Measurements from ENCODE around the gene TOX2.

Gene TOX2

DNA sequence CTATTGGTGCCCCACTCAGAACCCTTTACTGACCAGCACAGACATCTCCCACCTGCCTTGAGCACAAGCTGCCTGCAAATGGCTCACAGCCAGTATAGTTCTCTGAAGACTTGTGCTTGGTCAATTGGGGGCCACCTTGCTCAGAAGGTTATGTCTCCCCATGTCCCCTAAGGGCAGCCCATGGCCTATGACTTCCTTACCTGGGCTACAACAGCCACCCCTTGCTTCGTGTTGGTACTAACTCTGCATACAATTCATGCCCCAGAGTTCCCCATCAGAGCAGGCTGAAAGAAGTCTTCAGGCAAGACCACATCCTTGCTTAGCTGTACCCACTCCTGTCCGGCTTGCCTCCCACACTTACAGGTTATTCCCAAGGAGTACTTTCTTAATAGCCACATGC lies 57.4 kb downstream of the TOX2 start:
- in situ Hi-C loops (cut with HindIII; ENCODE audit: low pct_ligation_motif_present, low sequenced_read_pairs), result no loop called here
- Histone ChIP-seq H3K27me3 (replicated peaks) (no peaks in the 10 kb centered on the region), H3K36me3 (replicated peaks) (no peaks in the 10 kb centered on the region), H3K4me3 (ENCODE audit: low read depth, low read length) (no peak overlapping the region), H3K27ac (no peak overlapping the region)
- no peak for DNase-seq
- TF ChIP-seq CTCF (IDR thresholded peaks at IDR 0.05; ENCODE audit: low read depth, low read length, missing control alignments), result no peak

DNA sequence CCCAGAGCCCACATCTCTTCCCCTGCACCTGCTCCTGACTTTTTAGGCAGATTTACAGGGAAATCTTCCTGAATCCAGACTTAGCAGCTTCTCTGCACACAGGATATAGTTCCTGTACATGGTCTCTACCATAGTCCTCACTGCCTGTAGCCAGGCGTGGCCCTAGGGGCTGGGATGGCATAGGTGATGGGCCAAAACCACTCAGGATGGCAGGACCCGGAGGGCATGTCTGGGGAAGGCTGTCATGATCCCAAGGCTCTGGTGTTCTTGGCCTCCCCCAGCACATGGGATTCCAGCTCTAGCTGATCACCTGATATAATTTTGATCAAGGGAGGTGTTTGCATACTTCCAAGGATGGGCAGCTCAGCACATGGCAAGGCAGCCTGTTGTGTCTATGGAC lies 58.0 kb downstream of the TOX2 start:
- no peak overlapping the region for H3K27ac ChIP-seq
- no peak for TF ChIP-seq CTCF (IDR thresholded peaks at IDR 0.05; ENCODE audit: low read depth, low read length, missing control alignments)
- no peaks in the 10 kb centered on the region for H3K27me3 ChIP-seq (replicated peaks)
- no peak overlapping the region for H3K4me3 ChIP-seq (ENCODE audit: low read depth, low read length)
- DNase-seq, result no peak
- in situ Hi-C loops (cut with HindIII; ENCODE audit: low pct_ligation_motif_present, low sequenced_read_pairs), result no loop called here
- no peaks in the 10 kb centered on the region for H3K36me3 ChIP-seq (replicated peaks)

- Histone ChIP-seq H3K27ac (no peak overlapping the region), H3K36me3 (replicated peaks) (no peaks in the 10 kb centered on the region), H3K27me3 (replicated peaks) (no peaks in the 10 kb centered on the region), H3K4me3 (ENCODE audit: low read depth, low read length) (no peak overlapping the region)
- DNase-seq, result no peak
- in situ Hi-C loops (cut with HindIII; ENCODE audit: low pct_ligation_motif_present, low sequenced_read_pairs), result no loop called here
- TF ChIP-seq CTCF (IDR thresholded peaks at IDR 0.05; ENCODE audit: low read depth, low read length, missing control alignments), result no peak
These were observed 58.6 kb downstream of the TOX2 start for GRCh38 chr20:43973231-43973630.

GRCh38 chr20:43973671-43974450 lies 59.2 kb downstream of the TOX2 start:
- no peak for TF ChIP-seq CTCF (IDR thresholded peaks at IDR 0.05; ENCODE audit: low read depth, low read length, missing control alignments)
- Histone ChIP-seq H3K36me3 (replicated peaks) (no peaks in the 10 kb centered on the region), H3K27ac (no peak overlapping the region), H3K4me3 (ENCODE audit: low read depth, low read length) (no peak overlapping the region), H3K27me3 (replicated peaks) (no peaks in the 10 kb centered on the region)
- in situ Hi-C loops (cut with HindIII; ENCODE audit: low pct_ligation_motif_present, low sequenced_read_pairs), result no loop called here
- no peak for DNase-seq

DNA sequence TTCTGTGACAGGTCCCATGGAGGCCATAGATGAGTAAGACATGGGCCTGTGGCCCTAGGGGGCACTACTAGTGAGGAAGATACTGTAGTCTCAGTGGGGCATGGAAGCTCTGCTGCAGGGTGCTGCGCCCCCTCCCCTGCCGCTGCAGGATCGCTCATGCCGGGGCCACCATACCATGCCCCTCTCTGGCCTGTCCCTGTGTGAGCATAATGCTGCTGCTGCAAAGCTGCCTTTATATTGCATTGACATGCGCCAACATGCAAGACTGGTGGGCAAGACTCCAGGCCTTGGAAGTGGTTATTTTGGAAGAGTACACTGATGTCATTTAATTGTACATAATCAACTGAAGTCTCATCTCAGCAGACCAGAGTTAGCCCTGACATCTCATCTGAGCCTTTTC lies 60.0 kb downstream of the TOX2 start:
- H3K36me3 ChIP-seq (replicated peaks), result no peaks in the 10 kb centered on the region
- no peaks in the 10 kb centered on the region for H3K27me3 ChIP-seq (replicated peaks)
- in situ Hi-C loops (cut with HindIII; ENCODE audit: low pct_ligation_motif_present, low sequenced_read_pairs), result no loop called here
- no peak overlapping the region for H3K4me3 ChIP-seq (ENCODE audit: low read depth, low read length)
- H3K27ac ChIP-seq, result peak overlapping the region; percentile 41
- DNase-seq, result no peak
- no peak for TF ChIP-seq CTCF (IDR thresholded peaks at IDR 0.05; ENCODE audit: low read depth, low read length, missing control alignments)
